K562 (cell line): Measurements from ENCODE around the gene PRM2. TPM values are rescaled to one million over a fixed set of nuclear protein-coding genes. Genes with fewer than 3 reads are reported as not detected.

Experiments
- BACH1 ChIP-seq: fragments of 200-800 bp; sonication (Bioruptor generic); IDR thresholded peaks from 2 replicates; pipeline ENCODE4 v1.6.1; 2016; ENCODE audit warnings: missing genetic modification characterization, missing compliant biosample characterization
- BRF2 ChIP-seq: IDR thresholded peaks from 3 replicates; pipeline ENCODE4 v1.6.1; 2011; ENCODE audit warnings: borderline replicate concordance, mild to moderate bottlenecking; ENCODE audit not compliant: insufficient read length, insufficient read depth
- CGGBP1 ChIP-seq: fragments of 250-450 bp; sonication (Bioruptor Pico); IDR thresholded peaks from 2 replicates; pipeline ENCODE4 v1.9.0; 2021; ENCODE audit warnings: mild to moderate bottlenecking
- ESRRA ChIP-seq: fragments of 450-650 bp; IDR thresholded peaks from 2 replicates; pipeline ENCODE4 v1.6.1; 2014; ENCODE audit warnings: low read depth, mild to moderate bottlenecking, moderate library complexity, borderline replicate concordance
- FOXK1 ChIP-seq: sonication (generic); formaldehyde crosslinking; IDR thresholded peaks from 2 replicates; pipeline ENCODE4 v1.8.0; 2022; ENCODE audit warnings: missing genetic modification reagents, mild to moderate bottlenecking, borderline replicate concordance
- GMEB1 ChIP-seq: fragments of 250-450 bp; sonication (Bioruptor Pico); IDR thresholded peaks from 2 replicates; pipeline ENCODE4 v1.4.0; 2020; ENCODE audit warnings: mild to moderate bottlenecking
- HNRNPLL ChIP-seq: fragments of 200-400 bp; formaldehyde crosslinking; IDR thresholded peaks from 2 replicates; pipeline ENCODE4 v1.6.1; 2017; ENCODE audit warnings: low read length, low read depth, mild to moderate bottlenecking; ENCODE audit not compliant: poor library complexity, severe bottlenecking
- KAT7 ChIP-seq: sonication (generic); formaldehyde crosslinking; IDR thresholded peaks from 2 replicates; pipeline ENCODE4 v1.8.0; 2022; ENCODE audit warnings: missing genetic modification reagents, mild to moderate bottlenecking, borderline replicate concordance
- KLF6 ChIP-seq: fragments of 250-450 bp; sonication (Bioruptor Pico); IDR thresholded peaks from 2 replicates; pipeline ENCODE4 v1.4.0; 2020; ENCODE audit warnings: mild to moderate bottlenecking, moderate library complexity, borderline replicate concordance
- MAZ ChIP-seq, 2 experiments: fragments of 450-650 bp in 1 of 2; sonication (generic) in 1 of 2; formaldehyde crosslinking; IDR thresholded peaks in 1 of 2; conservative IDR thresholded peaks in 1 of 2; 2 replicates each; pipeline versions ENCODE4 v1.4.0 to v1.5.0; 2020; ENCODE audit warnings: mild to moderate bottlenecking in 1 of 2, missing genetic modification reagents in 1 of 2
- PHB ChIP-seq: fragments of 250-450 bp; sonication (Bioruptor Pico); IDR thresholded peaks from 2 replicates; pipeline ENCODE4 v1.5.0; 2021
- PRMT5 ChIP-seq: sonication (generic); formaldehyde crosslinking; IDR thresholded peaks from 2 replicates; pipeline ENCODE4 v1.5.0; 2020; ENCODE audit warnings: missing genetic modification reagents
- PRPF4 ChIP-seq: fragments of 200-400 bp; formaldehyde crosslinking; IDR thresholded peaks from one replicate; pipeline ENCODE4 v1.6.1; 2017; ENCODE audit warnings: low read length, low read depth, mild to moderate bottlenecking; ENCODE audit not compliant: insufficient read depth, poor library complexity, severe bottlenecking
- RCOR1 ChIP-seq, 2 experiments: IDR thresholded peaks; 2 replicates each; pipeline ENCODE4 v1.6.1; 2012; ENCODE audit warnings: low read depth in 2 of 2, low read length in 2 of 2, borderline replicate concordance in 1 of 2, improper control_type of control experiment in 1 of 2
- SIN3B ChIP-seq: fragments of 450-650 bp; IDR thresholded peaks from 2 replicates; pipeline ENCODE4 v1.6.1; 2017; ENCODE audit warnings: low read depth, mild to moderate bottlenecking, moderate library complexity
- SMAD4 ChIP-seq: fragments of 250-450 bp; sonication (Bioruptor Pico); conservative IDR thresholded peaks from 2 replicates; pipeline ENCODE4 v1.8.0; 2021; ENCODE audit warnings: inconsistent platforms, mild to moderate bottlenecking, moderate library complexity
- ZNF165 ChIP-seq: fragments of 250-450 bp; sonication (Bioruptor Pico); IDR thresholded peaks from 2 replicates; pipeline ENCODE4 v1.4.0; 2020; ENCODE audit warnings: borderline replicate concordance
- ZNF311 ChIP-seq: fragments of 250-450 bp; sonication (Bioruptor Pico); IDR thresholded peaks from 2 replicates; pipeline ENCODE4 v1.4.0; 2020; ENCODE audit warnings: mild to moderate bottlenecking, moderate library complexity
- polyA plus RNA-seq, 8 experiments: library from polyadenylated mRNA; depleted of rRNA in 4 of 8; stranded (reverse) in 5 of 8; unstranded in 3 of 8; fragments of >200 nt; fragmentation: Nextera tagmentation in 2 of 8; fragmentation: Illumina TruSeq in 1 of 8; extraction: Ambion mirVana in 2 of 8; extraction: Trizol in 1 of 8; gene quantifications; 2 replicates each; pipeline versions ENCODE4 v1.2.1 to v1.2.3, GENCODE V29; 2011 to 2014; ENCODE audit warnings: inconsistent platforms in 1 of 8, missing spikeins in 1 of 8
- total RNA-seq, 7 experiments: library from RNA; depleted of rRNA in 6 of 7; stranded (reverse); fragments of >200 nt in 6 of 7; fragmentation: Illumina TruSeq in 2 of 7; extraction: Trizol in 2 of 7; gene quantifications; 2 replicates each; pipeline versions ENCODE4 v1.2.1 to v1.2.3, GENCODE V29; 2011 to 2021; ENCODE audit warnings: low replicate concordance in 1 of 7
- TF ChIP-seq, protein P1 (sequence below), 2 experiments: fragments of 450-650 bp in 1 of 2; sonication (generic) in 1 of 2; formaldehyde crosslinking in 1 of 2; IDR thresholded peaks in 1 of 2; conservative IDR thresholded peaks in 1 of 2; 2 replicates each; pipeline versions ENCODE4 v1.6.1 to v1.8.1; 2016 to 2023; ENCODE audit warnings: mild to moderate bottlenecking in 2 of 2, moderate library complexity in 2 of 2, inconsistent platforms in 1 of 2, missing genetic modification reagents in 1 of 2
- TF ChIP-seq, protein P2 (sequence below): fragments of 250-450 bp; sonication (Bioruptor Pico); IDR thresholded peaks from 2 replicates; pipeline ENCODE4 v1.5.0; 2021

The PRM2 gene
- total and polyA plus RNA-seq, 9 of the 15 experiments (the other 6 are each of a cell fraction or from before 2014, with no cell fraction given), result not detected

DNA sequence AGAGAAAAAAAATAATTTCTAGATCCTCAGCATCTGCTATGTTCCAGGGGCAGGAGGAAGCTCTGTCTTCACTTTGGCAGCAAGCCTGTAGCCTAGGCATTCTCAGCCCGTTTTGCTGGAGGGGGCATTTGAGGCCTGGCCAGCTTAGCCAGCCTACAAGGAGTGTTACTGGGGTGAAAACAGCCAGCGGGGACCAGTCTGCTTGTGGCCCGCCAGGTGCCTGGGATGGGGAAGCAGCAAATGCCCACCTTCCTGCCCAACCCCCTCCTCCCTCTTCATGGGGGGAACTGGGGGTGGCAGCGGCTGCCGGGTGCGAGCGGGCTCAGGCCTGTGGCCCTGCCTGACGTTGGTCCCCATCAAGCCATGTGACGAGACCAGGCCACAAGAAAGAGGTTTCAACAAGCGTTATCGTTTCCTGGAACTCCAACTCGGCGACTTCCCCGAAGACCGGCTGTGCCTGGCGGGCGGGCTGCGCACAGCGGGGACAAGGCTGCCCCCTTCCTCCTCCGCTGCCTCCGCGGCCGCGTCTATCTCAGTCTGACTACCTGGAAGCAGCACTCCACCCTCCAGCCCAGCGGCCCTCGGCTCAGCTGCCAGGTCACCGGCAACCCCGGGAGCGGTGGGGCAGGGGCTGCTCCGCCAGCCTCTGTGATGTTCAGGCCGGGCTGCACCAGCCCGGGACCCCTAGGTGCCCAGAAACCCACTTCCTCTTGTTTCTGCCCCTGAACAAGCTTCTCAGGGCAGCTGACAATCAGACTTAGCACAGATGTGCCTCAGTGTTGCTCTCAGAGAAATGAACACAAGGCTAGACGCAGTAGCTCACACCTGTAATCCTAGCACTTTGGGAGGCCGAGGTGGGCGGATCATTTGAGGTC, 43.2 kb downstream of the PRM2 start (continued):
- TF ChIP-seq CGGBP1 (CRISPR knock-in tag), result no peak
- TF ChIP-seq SIN3B, result no peak
- peak; percentile 99 for TF ChIP-seq SMAD4 (CRISPR knock-in tag)
- TF ChIP-seq, protein P1, sequence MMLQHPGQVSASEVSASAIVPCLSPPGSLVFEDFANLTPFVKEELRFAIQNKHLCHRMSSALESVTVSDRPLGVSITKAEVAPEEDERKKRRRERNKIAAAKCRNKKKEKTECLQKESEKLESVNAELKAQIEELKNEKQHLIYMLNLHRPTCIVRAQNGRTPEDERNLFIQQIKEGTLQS (IDR thresholded peaks at IDR 0.05), result peak; percentile 23; the same call in 1 of the 2 replicates
- TF ChIP-seq, protein P1 (CRISPR knock-in tag; conservative IDR thresholded peaks at IDR 0.05), result no peak
- TF ChIP-seq GMEB1 (CRISPR knock-in tag), result peak; percentile 40
- TF ChIP-seq PRPF4, result no peak
- TF ChIP-seq PRMT5, result no peak
- peak in 1 of 2 experiments; percentile 90; a peak in 2 of 4 replicates for TF ChIP-seq RCOR1 (IDR thresholded peaks at IDR 0.05; ENCODE audit: borderline replicate concordance in 1 of 2, low read depth in 2 of 2, low read length in 2 of 2)
- TF ChIP-seq BACH1 (tag), result peak; percentile 73; the same call in 1 of the 2 replicates
- TF ChIP-seq MAZ (CRISPR knock-in tag; conservative IDR thresholded peaks at IDR 0.05 in 1 of 2, IDR thresholded peaks at IDR 0.05 in 1 of 2), result peak; percentile 92 to 94
- TF ChIP-seq, protein P2, sequence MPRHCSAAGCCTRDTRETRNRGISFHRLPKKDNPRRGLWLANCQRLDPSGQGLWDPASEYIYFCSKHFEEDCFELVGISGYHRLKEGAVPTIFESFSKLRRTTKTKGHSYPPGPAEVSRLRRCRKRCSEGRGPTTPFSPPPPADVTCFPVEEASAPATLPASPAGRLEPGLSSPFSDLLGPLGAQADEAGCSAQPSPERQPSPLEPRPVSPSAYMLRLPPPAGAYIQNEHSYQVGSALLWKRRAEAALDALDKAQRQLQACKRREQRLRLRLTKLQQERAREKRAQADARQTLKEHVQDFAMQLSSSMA (CRISPR knock-in tag), result peak; percentile 54; the same call in 1 of the 2 replicates
- 0 out of 2 replicates have a peak, but pooled peaks have one; percentile 89 for TF ChIP-seq ZNF165 (CRISPR knock-in tag)
- peak; percentile 43; the same call in 1 of the 2 replicates for TF ChIP-seq ESRRA
- TF ChIP-seq FOXK1, result no peak
- TF ChIP-seq KLF6, result peak; percentile 88; the same call in 1 of the 2 replicates
- TF ChIP-seq ZNF311 (CRISPR knock-in tag), result peak; percentile 92
- TF ChIP-seq PHB (CRISPR knock-in tag), result 0 out of 2 replicates have a peak, but pooled peaks have one; percentile 81
- no peak for TF ChIP-seq KAT7 (CRISPR knock-in tag)
- TF ChIP-seq BRF2, result no peak
- peak; percentile 78 for TF ChIP-seq HNRNPLL
